ENCODE measurements around the gene SP7.

- TF ChIP-seq POLR2A (IDR thresholded peaks at IDR 0.05) (no peak), CTCF (IDR thresholded peaks at IDR 0.05 in 8 of 11, conservative IDR thresholded peaks at IDR 0.05 in 3 of 11) (no peak)
These were observed 22.8 kb upstream of the SP7 start for GRCh38 chr12:53358836-53359419.
